ENCODE measurements around the gene DUSP22.
"Not testable (repeated sequence)": the region's sequence is repeated elsewhere in the genome, so short reads cannot be mapped to it uniquely, and the experiment has no call there.

Gene DUSP22

GRCh38 chr6:373773-374724 lies 81.8 kb downstream of the DUSP22 start:
- DNase-seq (ENCODE audit: low read depth): no peak
- no peak for TF ChIP-seq CTCF (IDR thresholded peaks at IDR 0.05; ENCODE audit: insufficient read depth, low read depth, low read length, missing control alignments)
- no peak overlapping the region for H3K4me3 ChIP-seq (ENCODE audit: low read depth, low read length)

- TF ChIP-seq CTCF (IDR thresholded peaks at IDR 0.05; ENCODE audit: insufficient read depth, low read depth, low read length, missing control alignments): no peak
- H3K4me3 ChIP-seq (ENCODE audit: low read depth, low read length): no peak overlapping the region
- DNase-seq (ENCODE audit: low read depth): no peak
Observed at GRCh38 chr6:374956-375355, 82.7 kb downstream of the DUSP22 start.

GRCh38 chr6:376827-377640 lies 84.7 kb downstream of the DUSP22 start:
- H3K4me3 ChIP-seq (ENCODE audit: low read depth, low read length): no peak overlapping the region
- no peak for DNase-seq (ENCODE audit: low read depth)

GRCh38 chr6:377641-378020 lies 85.3 kb downstream of the DUSP22 start:
- DNase-seq (ENCODE audit: low read depth); H3K4me3 ChIP-seq (ENCODE audit: low read depth, low read length): not testable (repeated sequence)

More at GRCh38 chr6:376827-377640, 84.7 kb downstream of the DUSP22 start:
- TF ChIP-seq CTCF (IDR thresholded peaks at IDR 0.05; ENCODE audit: insufficient read depth, low read depth, low read length, missing control alignments): no peak

- no peak for DNase-seq (ENCODE audit: low read depth)
- TF ChIP-seq CTCF (IDR thresholded peaks at IDR 0.05; ENCODE audit: insufficient read depth, low read depth, low read length, missing control alignments): no peak
- no peak overlapping the region for H3K4me3 ChIP-seq (ENCODE audit: low read depth, low read length)
Observed at GRCh38 chr6:378090-378957, 86.0 kb downstream of the DUSP22 start.

GRCh38 chr6:378958-379409 lies 86.7 kb downstream of the DUSP22 start:
- DNase-seq (ENCODE audit: low read depth): no peak
- H3K4me3 ChIP-seq (ENCODE audit: low read depth, low read length): no peak overlapping the region
- no peak for TF ChIP-seq CTCF (IDR thresholded peaks at IDR 0.05; ENCODE audit: insufficient read depth, low read depth, low read length, missing control alignments)
